GM21367 (cell line): ENCODE results near the gene REELD1.

Experiments
- ATAC-seq: cut with Tn5 transposase; IDR thresholded peaks from one replicate; pipeline ENCODE4 v1.9.1; 2021; ENCODE audit not compliant: unreplicated experiment

REELD1 gene

DNA sequence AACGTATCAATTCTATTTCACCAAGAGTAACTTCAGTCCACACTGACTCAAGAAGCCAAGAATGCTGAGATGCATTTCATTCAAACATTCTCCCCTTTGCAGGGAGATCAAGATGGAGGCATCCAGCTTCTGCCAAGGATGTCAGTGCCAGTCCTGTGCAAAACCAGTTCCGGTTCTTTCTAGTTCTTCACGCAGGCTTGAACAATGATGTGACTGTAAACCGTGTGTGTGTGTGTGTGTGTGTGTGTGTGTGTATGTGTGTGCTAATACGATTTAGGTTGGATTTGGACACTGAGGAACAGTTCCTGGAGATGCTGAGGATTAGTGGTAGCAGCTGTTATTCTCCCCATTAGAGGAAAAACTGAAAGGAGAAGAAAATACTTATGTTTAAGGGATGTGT lies at the start of gene REELD1:
Gene REELD1 (plus strand): TSS at position 301 of the 400 bp plus-strand sequence. CDS start 2,415 bp downstream, outside the sequence.
- no peak for ATAC-seq

DNA sequence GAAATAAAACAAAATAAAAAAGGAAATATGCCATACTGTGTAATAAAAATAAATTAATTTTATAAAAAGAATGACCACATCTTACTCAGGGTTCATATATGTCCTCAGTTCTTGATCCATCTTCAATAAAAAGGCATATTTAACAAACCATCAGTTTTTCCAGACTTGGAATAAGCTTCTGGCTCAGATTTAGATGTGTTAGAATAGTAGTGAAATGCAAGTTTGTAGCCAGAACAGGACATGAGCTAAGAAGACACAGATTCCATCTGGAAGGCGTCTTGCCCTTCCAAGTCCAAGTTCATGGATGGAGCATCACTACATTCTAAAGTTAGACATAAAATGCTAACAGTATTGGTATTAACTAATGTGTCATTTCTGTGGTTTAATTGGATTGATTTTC lies 49.1 kb upstream of the REELD1 start:
- ATAC-seq = no peak

- ATAC-seq = no peak
Observed at GRCh38 chr4:146165840-146166239, 48.5 kb upstream of the REELD1 start.

DNA sequence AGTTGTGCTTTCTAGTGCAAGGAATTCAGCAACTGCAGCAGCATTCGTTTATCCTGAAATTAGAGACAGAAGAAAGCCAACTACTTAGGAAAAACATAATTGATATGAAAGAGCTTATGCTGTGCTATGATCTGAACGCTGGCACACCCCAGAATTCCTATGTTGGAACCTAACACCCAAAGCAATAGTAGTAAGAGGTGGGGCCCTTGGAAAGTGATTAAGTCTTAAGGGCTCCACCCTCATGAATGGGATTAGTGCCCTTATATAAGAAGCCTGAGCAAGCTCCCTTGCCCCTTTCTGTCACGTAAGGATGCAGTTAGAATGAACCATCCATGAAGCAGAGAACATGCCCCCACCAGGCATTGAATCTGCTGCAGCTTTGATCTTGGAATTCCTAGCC lies 44.2 kb upstream of the REELD1 start:
- no peak for ATAC-seq

GRCh38 chr4:146175541-146176453 lies 38.5 kb upstream of the REELD1 start, which contains the start of gene LSM6:
Gene LSM6 (plus strand): TSS chr4:146175718. CDS start chr4:146182922, 7,204 bp downstream.
- ATAC-seq = peak; percentile 86

DNA sequence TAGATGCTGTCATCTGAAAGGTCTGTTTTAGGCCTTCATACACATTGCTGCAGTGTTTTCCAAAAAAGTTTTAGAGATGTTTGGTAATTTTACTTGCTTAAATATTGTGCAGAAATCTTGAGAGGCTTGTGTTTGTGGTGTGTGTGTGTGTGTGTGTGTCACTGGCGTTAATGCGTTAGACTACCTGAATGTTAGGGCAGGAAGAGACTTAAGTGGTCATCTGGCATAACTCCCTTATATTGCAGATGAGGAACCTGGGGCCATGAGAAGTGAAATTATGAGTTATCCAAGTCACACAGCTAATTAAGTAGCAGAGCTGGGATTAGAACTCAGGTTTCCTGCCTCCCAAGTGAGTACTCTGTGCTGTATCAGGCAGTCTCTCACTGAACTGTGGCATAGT lies 37.4 kb upstream of the REELD1 start:
- no peak for ATAC-seq

- no peak for ATAC-seq
Observed at GRCh38 chr4:146178126-146178525, 36.2 kb upstream of the REELD1 start.

GRCh38 chr4:146179784-146180370 lies 34.5 kb upstream of the REELD1 start:
- no peak for ATAC-seq

DNA sequence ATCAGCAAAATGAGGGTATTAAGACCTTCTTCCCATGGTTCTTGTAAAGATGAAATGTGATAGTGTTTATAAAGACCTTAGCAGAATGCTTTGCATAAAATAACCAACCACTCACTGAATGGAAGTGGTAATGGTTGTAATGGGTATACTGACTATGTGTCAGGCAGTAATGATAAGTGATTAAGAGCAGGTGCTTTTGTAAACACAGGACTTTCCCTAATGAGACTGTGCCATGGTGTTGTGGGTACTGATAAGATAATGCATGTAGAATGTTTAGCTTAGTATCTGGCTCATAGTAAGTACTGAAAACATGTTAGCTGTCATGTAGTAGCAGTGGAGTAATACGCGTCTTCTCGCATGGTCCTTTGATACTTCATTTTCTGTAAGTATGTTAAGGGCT lies 31.9 kb upstream of the REELD1 start:
- ATAC-seq = no peak

- no peak for ATAC-seq
Observed at GRCh38 chr4:146183209-146183608, 31.1 kb upstream of the REELD1 start.

GRCh38 chr4:146186041-146186440 lies 28.3 kb upstream of the REELD1 start:
- ATAC-seq = no peak

DNA sequence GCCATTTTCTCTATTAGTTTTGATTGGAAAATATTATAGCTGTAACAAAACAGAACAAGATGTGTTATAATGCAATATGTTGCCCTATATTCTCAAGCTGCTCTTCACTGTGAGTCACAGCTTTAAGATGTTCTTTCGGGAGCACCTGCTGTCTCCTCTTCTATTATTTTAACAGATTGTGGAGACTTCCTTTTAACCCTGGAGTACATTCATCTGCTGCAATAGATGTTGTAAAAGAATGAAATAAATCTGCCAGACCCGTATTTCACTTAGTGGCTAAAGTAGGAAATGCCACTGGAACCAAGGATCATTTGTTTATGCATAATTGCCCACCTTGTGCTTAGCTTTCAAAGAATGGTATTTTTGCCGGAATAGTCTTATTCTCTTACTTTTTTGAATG lies 27.7 kb upstream of the REELD1 start:
- no peak for ATAC-seq

DNA sequence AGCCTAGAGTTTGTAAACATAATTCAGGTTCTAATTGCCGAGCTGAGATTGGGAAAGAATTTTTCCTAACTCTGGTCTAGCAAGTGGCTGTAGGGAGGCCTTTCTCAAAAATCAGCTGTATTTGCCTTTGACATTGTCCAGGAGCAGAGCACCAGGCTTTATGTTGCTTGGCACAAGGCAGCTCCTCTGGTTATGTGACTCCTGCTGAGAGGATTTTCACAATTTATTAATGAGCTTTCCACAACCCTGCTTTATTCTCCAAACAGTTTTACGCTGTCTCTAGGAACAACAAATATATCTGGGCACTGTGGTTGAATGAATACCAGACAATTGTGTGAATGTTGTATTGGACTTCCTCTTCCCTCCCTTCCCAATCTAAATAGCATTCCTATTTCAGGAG lies 23.9 kb upstream of the REELD1 start:
- ATAC-seq = no peak

DNA sequence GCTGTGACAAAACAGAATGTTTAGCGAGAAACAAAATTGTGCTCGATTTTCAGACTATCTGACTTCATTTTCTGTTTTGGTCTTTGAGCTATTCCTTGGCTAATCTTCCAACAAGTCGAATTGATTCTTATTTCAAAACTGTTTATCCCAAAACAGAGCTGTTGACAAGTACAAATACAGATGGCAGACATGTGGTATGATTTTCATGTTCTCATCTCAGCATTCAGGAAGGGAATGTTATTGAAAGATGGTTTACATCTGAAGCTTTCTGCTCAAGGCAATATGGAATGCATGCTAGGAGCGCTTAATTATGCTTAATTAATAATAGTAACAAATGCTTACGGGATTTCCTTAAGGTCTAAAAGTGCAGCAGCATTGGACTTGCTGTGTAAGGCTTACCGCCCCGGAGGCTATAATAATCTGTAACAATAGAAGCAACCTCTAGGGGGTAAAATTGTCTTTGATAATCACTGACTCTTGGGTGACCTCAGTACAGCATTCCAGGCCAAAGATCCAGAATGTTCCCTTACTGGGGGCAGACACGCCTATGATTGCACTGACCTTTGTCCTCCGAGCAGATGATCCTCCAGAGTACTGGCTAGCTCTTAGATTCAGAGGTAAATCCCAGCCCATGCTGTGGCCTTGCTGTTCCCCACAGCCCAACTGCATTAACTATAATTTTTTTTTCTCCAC lies 22.4 kb upstream of the REELD1 start:
- ATAC-seq = no peak

DNA sequence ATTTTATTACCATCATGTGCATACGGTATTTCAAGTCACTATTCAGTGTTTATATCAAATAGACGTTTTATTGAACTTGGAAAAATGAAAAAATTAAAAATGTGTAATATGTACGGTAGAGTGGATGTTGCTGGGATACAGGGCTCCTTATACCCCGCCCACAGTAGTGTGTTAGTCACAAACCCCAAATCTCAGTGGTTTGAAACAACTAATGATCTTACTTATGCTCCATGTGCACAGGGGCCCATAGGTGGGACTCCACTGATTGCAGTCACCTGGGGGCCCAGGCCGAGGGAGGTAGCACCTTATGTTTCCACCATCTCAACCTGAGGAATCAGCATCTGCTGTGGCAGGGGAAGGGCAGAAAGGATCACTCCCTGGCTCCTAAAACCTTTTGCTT lies 20.7 kb upstream of the REELD1 start:
- ATAC-seq = no peak

- no peak for ATAC-seq
Observed at GRCh38 chr4:146194212-146194611, 20.1 kb upstream of the REELD1 start.

DNA sequence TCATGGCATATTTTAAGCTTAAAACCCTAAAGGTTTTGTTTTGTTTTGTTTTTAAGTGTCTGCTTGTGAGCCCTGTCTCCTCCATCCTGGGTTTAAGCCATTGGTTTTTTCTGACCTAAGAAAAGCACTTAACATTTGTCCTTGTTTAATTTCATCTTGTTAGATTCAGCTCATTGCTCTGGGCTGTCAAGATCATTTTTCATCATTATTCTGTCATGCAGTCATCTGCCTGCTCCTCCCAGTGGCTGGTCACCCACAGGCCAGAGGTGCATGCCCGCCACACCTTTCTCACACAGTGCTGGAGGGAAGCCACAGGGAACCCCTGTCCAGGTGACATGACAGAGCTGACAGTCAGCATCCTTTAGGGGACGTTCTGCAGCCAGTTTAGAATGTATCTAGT lies 11.7 kb upstream of the REELD1 start:
- no peak for ATAC-seq

DNA sequence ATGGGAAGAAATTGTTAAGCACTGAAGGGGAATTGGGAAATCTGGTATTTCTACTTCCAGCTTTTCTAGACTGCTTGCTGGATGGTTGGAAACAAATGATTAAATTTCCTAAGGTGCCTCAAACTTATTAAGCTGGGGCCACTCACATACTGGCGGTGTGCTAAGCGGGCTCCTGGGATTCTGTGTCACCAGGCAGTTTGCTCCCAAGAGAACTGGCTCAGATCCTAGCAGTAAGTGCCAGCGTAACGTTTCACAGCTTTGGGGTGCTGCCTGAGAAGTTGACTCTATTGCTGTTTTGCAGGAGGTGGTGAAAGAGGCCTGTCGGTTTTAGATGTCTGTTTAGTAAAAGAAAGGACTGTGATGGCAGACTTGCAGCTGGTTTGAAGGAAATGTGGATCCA lies 6.9 kb upstream of the REELD1 start:
- ATAC-seq = no peak

DNA sequence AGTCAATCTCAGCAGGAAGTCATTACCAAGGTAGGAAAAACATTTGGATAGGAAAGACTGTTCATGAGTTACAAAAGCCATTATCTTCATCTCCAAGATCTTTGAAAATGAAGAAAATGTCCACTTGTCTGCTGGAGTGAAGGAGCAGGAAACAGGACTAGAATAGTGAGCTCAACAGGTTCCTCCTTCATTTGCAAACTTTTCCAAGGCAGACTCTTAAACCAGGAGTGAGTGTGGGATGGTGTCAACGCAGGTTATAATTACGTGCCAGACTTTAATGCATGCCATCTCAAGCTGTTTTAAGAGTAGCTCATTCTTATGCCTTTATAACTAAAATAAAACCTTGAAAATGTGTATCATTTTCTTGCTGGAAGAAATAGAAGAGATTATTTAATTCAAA lies 3.4 kb upstream of the REELD1 start:
- no peak for ATAC-seq

GRCh38 chr4:146211440-146211839 lies 2.9 kb upstream of the REELD1 start:
- no peak for ATAC-seq

- ATAC-seq = no peak
Observed at GRCh38 chr4:146212781-146213180, 1.6 kb upstream of the REELD1 start.

DNA sequence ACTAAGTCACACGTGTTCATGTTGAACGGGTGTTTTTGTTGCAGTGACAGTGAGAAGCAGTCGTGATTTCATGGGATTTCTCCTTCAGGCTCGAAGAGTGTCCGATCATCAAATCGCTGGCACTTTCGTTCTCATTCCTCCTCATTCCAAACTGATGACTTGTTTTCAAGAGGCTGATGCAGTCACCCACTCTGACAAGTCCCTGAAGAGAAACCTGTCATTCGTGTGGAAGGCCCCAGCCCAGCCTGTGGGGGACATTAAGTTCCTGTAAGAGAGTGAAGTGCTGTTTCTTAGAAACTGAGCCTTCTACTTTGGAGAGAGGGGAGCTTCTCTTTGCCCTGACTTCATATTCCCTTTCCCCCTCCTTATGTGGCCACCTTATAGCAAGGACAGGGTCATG lies 8.0 kb downstream of the REELD1 start:
- ATAC-seq = no peak
